HG03354 (cell line): Measurements from ENCODE around the gene NR2F2.
"Not testable (repeated sequence)": the region's sequence is repeated elsewhere in the genome, so short reads cannot be mapped to it uniquely, and the experiment has no call there.

Experiments used
- ATAC-seq: cut with Tn5 transposase; IDR thresholded peaks from one replicate; pipeline ENCODE4 v1.9.1; 2021; ENCODE audit warnings: mild to moderate bottlenecking; ENCODE audit not compliant: unreplicated experiment, poor library complexity, severe bottlenecking

Gene NR2F2

GRCh38 chr15:96362011-96362754 lies 31.7 kb downstream of the NR2F2 start:
- ATAC-seq: no peak

DNA sequence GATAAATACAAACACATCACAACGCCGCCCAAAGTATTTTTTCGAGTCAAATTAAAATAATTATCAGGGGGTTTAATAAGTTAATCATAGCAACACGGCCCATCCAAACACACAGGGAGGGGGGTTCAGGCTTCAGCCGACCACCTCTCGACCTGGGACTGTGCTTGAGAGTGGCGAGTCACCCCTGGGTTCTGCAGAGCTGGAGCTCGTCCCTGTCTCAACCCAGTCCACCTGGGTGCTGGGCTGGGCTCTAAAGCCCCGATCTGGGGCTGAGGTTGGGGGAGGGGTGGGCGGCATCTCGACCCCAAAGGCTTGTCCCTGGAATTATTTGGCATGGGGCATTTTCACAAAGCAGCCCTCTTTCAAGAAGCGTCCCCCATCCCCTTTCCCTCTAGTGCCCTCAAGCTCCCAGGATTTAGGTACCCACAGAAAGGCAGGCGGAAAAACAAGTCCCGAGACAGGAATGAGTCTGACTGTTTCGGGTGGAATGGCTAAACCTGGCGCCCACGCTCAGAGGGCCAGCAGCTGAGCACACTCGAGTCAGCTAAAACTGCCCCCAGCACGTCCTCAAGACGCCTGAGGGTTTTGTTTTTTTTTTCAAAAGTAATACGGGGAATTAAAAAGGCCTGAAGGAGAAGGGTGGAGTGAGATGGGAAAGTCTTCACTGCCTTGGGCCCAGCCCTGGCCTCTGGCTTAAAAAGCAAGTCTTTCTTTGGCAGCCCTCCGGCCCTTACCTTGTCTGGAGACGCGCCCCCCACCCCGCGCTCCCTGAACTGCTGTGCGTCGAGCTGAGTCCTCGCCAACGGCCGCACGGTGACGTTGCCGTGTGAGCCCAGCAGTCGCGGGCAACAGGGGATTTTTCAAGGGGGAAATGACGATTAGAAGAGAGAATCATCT lies 32.5 kb downstream of the NR2F2 start:
- ATAC-seq: no peak

GRCh38 chr15:96363707-96364106 lies 33.2 kb downstream of the NR2F2 start:
- ATAC-seq: no peak

DNA sequence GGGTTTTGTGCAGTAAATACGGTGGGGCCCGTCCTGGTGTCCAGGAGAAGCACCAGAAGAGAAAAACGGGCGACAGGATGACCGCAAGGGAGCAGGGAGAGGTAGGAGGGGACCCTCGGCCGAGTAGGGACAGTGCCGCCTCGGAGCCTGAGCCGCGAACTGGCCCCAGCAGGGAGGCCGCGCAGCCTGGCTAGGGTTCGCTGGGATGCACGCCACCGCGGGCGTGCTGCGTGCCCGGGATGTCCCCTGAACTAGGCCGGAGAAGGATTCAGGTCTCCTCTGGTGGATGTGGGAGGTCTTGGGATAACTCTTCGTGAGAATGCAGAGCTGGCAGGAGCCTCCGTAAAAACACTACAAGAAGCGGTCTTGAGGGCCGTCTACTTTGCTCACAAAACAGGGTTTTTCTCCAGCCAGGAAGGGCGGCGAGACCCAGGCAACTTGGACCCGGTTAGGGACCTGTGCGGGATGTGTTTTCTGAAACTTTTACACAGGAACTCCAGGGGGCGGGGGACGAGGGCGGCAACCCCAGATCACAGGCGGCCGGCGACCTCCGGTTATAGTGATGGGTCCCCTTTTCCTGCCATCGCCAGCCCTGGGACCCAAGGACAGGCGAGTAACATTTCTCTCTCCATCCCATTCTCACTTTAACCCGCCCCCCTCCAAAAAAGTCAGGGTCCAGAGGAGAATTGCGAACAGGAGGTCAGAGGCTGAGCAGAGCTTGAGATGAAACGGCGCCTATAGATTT lies 35.5 kb downstream of the NR2F2 start:
- ATAC-seq: no peak

- no peak for ATAC-seq
These were observed 36.0 kb downstream of the NR2F2 start for GRCh38 chr15:96366526-96366877.

DNA sequence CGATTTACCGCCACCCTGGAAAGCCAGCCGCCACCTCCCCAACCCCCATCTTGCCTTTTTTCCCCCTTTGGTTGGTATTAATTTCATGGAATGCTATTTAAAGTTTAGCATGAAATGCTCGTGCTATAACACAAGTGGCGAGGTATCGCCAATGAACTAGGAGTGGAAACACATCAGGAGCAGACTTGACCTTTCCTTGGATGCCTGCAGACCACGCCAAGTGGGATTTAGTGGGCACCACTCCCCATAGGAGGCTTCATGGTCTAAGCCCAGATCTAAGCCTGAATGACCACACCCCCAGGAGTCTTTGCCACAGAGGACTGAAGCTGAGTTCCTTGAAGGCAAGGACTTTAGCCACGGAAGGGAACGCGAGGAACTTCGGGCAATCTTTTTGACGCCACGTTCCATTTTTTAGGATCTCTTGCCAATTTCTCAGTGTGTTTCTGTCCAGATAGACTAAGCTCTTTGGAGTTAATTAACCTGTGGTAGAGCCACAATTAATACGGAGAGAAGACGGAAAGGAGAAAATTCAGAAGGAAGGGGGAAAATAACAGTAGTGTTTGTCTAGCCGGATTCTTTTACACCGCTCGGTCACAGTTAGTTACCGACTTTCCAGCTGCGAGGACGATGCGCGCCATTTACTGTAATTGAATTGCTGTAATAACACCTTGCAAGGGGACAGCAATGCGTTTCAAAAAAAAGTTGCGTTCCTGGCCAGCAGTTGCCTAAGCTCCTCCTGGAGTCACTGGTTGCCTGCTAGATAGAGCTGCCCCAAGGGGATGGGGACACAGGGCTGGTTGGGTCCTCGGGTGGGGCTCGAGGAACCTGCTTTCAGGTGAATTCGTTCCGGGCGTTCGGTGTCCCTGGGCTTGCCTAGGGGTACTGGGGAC lies 37.1 kb downstream of the NR2F2 start:
- ATAC-seq: no peak

- no peak for ATAC-seq
These were observed 38.9 kb downstream of the NR2F2 start for GRCh38 chr15:96369351-96369750.

DNA sequence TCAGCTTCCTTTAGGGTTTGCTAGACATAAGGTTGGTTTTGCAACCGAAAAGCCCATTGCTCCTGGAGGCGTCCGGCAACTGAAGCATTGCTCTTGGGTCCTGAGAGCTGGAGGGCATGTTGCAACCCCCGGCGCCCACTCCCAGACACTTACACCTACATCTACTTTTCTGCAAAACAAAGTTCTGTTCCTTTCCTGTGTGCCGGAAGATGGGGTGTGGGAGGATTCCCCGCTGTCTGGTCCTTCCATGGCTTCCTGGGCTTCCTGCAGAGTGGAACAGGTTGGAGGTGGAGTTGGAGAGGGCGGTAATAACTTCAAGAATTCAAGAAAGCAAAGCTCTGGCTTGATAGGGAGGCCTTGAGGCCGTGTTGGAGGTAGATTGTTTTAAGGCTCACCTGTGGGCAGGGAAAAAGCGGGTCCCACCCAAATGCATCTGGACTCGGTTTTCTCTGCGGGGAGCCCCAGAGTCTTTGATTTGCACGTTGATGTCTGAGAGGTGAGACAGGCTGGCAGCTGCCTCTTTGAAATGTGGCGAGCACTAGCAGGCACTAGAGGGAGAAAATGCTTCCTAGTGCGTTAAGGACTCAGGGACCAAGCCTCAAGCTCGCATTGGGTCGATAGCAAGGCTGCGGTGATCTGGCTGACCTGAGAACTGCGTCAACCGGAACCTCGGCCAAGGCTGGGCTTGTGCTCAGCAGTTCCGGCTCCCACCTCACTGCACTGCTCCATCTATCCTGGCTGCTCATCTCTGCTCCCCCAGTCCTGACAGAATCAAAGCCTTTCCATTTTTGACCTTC lies 39.5 kb downstream of the NR2F2 start:
- ATAC-seq: no peak

- ATAC-seq: no peak
These were observed 42.1 kb downstream of the NR2F2 start for GRCh38 chr15:96372554-96372953.

DNA sequence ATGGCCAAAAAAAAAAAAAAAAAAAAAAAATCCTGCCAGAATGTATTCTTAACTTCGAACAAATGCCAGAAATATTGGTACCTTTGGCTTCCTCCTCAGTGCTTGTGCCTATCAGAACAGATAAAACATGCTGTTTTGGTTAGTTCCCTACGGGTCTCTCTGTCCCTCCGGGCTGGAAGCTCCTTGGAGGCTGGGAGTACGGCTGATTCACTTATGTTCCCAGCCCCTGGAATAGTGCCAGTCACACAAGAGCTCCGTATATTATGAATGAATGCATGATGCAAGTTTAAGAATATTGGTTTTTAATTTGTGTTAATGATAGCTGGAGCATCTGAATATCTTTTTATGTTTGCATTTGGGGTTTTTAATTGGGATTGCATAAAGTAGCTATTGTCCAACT lies 44.0 kb downstream of the NR2F2 start:
- no peak for ATAC-seq

DNA sequence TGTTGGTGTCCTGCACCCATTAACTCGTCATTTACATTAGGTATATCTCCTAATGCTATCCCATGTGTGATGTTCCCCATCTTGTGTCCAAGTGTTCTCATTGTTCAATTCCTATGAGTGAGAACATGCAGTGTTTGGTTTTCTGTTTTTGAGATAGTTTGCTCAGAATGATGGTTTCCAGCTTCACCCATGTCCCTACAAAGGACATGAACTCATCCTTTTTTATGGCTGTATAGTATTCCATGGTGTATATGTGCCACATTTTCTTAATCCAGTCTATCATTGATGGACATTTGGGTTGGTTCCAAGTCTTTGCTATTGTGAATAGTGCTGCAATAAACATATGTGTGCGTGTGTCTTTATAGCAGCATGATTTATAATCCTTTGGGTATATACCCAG lies 49.1 kb downstream of the NR2F2 start:
- ATAC-seq: not testable (repeated sequence)

- no peak for ATAC-seq
These were observed 51.0 kb downstream of the NR2F2 start for GRCh38 chr15:96381463-96381862.

DNA sequence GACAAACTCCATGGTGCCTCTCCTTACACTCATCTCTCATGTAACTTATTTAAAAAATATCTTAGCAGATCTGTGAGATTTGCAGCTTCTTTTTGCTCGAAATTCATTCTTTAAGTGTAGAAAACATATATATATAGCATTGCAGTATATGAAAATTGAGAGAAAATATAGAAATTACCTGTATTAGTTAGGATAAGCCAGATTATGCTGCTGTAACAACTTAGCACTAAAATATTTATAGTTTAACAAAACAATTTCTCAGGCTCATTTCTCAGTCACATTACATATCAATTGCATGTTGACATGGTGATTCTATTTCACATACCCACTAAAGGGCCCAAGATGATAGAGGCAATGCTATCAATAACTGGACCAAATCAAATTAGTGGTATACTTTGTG lies 54.7 kb downstream of the NR2F2 start:
- ATAC-seq: no peak

GRCh38 chr15:96388673-96389072 lies 58.2 kb downstream of the NR2F2 start:
- ATAC-seq: no peak
